GM12873 (cell line): Measurements from ENCODE around the gene CDK6.

Experiments
- TF ChIP-seq, protein P1 (sequence below): IDR thresholded peaks from 2 replicates; pipeline ENCODE4 v1.5.1; 2012; ENCODE audit warnings: low read depth, mild to moderate bottlenecking, moderate library complexity, low read length, control low read depth; ENCODE audit not compliant: insufficient read depth; ENCODE audit errors: missing control alignments

The CDK6 gene

DNA sequence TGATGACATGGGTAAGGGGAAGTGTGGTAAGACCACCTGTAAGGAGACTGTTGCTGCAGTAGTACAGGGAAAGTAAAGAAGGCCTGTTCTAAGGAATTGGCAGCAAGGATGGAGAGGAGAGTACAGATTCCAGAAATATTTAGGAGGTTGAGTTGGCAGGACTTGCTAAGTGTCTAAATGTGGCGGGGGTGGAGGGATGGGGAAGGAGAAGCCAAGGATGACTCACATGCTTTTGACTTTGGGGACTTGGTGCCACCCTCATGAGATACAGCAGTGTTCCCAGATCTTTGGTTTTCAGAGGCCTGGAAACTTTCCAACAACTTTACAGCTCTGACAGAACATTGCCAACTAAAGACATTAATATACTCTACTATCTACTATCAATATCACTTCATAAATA lies 45.4 kb downstream of the CDK6 start:
- TF ChIP-seq, protein P1, sequence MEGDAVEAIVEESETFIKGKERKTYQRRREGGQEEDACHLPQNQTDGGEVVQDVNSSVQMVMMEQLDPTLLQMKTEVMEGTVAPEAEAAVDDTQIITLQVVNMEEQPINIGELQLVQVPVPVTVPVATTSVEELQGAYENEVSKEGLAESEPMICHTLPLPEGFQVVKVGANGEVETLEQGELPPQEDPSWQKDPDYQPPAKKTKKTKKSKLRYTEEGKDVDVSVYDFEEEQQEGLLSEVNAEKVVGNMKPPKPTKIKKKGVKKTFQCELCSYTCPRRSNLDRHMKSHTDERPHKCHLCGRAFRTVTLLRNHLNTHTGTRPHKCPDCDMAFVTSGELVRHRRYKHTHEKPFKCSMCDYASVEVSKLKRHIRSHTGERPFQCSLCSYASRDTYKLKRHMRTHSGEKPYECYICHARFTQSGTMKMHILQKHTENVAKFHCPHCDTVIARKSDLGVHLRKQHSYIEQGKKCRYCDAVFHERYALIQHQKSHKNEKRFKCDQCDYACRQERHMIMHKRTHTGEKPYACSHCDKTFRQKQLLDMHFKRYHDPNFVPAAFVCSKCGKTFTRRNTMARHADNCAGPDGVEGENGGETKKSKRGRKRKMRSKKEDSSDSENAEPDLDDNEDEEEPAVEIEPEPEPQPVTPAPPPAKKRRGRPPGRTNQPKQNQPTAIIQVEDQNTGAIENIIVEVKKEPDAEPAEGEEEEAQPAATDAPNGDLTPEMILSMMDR = no peak

DNA sequence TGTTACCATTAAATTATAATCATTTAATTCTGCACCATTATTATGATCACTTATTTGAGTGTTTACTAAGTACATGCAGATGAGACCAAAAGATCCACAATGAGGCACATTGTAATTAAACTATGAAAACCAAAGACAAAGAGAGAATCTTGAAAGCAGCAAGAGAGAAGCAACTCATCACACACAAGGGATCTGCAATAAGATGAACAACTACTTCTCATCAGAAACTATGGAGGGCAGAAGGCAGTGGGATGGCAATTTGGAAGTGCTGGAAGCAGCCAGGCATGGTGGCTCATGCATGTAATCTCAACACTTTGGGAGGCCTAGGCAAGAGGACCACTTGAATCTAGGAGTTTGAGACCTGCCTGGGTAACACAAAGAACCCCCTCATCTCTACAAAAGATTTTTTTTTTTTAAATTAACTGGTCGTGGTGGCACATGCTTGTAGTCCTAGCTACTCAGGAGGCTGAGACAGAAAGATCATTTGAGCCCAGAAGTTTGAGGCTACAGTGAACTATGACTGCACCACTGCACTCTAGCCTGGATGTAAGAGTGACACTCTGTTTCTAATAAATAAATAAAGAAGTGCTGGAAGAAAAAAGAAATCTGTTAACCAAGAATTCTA lies 47.7 kb downstream of the CDK6 start:
- TF ChIP-seq, protein P1 = no peak

DNA sequence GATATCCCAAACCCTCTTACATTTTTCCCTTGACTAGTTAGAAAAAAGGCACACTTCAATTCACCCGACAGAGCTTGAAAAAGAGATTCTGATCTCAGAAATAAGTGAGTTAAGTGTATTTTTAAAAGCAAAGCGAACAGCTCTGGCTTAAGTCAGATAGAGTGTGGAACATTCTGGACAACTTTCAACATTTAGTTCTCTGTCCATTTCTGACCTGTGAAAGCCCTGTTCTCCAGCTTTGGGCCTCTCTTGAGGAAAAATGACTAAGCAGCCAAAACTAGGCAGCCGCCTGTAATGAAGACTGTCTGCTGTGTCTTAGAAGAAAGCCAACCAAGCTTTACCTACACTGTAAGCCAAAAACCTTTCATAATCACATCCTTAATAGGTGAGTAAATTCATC lies 50.5 kb downstream of the CDK6 start:
- TF ChIP-seq, protein P1 = no peak

DNA sequence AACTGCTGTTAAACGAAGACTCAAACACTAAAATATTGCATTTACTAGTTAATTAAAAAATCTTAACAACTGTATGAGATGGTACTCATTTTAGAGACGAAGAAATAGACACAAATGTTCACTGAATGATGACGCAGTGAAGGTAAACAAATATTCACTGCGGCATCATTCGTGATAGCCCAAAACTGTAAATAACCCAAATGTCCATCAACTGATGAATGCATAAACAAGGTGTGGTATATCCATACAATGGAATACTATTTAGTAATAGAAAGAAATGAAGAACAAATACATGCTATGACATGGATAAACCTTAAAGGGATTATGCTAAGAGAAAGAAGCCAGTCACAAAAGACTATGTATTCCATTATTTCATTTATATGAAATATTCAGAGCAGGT lies 51.4 kb downstream of the CDK6 start:
- TF ChIP-seq, protein P1 = no peak

DNA sequence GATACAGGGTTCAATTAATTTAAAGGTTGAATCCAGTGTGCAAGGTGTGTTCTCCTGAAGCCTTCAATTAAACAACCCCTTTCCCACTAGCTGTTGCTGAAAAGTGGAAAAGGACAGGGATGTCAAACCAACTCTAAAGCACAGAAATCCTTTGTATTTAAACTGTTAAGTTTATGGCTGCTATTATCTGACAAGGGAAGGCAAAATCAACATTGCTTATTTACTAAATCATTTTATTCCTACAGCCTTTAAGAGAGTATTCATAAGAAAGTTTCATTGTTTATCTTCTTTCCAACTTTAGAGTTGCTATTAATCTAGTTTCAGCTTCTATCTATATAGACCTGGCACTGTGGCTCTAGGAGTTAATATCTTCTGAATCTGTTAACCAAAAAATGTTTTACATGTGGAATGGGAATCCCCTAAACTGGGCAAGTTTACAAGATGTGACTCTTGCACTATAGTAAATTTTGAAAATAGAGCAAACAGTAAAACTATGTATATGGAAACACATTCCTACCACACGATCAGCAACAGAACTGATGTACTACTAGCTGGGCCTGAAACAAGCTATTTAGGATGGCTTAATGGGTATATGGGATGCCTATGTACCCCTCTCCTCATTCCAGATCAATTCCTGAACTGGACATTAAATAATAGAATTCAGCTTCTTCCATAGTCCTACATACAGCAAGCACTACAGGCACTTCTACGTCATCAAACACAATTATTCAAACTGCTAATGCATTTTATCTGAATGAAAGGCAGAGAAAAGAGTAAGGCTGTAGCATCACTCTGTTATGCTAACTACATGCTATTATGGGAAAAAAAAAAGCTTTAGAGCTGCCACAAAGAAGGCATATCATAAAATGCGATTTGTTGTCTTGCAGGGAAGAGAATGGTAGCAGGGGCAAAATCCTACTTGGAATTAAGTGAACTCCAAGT lies 52.8 kb downstream of the CDK6 start:
- TF ChIP-seq, protein P1 = no peak

DNA sequence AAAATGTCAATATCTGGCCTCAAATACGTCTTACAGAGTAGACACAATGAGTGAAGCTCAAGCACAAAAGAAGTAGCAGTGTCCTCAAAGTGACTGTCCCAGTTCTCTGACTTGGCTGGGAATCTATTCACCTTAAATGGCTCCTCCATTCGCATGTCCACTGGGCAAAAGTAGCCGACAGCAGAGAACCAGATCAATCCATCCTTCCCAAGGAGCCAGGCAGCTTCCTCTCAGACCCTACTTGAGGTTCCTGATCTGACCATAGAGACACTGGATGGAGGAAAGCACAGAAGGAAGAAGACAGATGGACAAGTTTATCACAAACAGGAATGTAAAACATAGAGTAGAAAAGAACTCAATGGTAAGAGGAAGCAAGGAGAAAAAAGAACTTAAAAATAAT lies 53.5 kb downstream of the CDK6 start:
- TF ChIP-seq, protein P1 = no peak

DNA sequence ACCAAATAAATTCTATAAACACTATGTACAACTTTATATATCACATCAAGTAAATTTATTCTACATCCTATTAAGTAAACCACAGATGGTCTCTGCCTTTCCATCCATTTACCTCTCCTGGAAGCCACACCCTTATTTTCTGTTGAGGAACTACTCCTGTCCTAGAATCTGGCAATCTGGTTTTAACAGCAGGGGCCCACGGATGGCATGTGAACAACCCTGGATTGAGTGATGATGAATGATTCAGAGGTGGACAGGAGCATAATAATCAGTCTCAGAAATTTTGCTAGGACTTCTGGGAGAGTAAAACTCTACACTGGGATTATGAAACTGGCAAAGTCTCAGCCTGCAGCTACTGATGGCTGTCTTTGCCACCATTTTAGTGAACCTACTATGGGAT lies 54.1 kb downstream of the CDK6 start:
- TF ChIP-seq, protein P1 = no peak
